Panc1 (cell line): ENCODE measurements around the gene ZBED4.

Experiments used
- POLR2AphosphoS5 ChIP-seq: IDR thresholded peaks from 2 replicates; pipeline ENCODE4 v1.6.1; 2012; ENCODE audit warnings: mild to moderate bottlenecking, low read depth, low read length, moderate library complexity
- SIN3A ChIP-seq: IDR thresholded peaks from 2 replicates; pipeline ENCODE4 v1.6.1; 2012; ENCODE audit warnings: low read depth, mild to moderate bottlenecking, low read length, moderate library complexity, borderline replicate concordance; ENCODE audit not compliant: insufficient read depth
- TF ChIP-seq, protein P1 (sequence below): fragments of 450-650 bp; IDR thresholded peaks from 2 replicates; pipeline ENCODE4 v1.5.1; 2017; ENCODE audit warnings: mild to moderate bottlenecking

DNA sequence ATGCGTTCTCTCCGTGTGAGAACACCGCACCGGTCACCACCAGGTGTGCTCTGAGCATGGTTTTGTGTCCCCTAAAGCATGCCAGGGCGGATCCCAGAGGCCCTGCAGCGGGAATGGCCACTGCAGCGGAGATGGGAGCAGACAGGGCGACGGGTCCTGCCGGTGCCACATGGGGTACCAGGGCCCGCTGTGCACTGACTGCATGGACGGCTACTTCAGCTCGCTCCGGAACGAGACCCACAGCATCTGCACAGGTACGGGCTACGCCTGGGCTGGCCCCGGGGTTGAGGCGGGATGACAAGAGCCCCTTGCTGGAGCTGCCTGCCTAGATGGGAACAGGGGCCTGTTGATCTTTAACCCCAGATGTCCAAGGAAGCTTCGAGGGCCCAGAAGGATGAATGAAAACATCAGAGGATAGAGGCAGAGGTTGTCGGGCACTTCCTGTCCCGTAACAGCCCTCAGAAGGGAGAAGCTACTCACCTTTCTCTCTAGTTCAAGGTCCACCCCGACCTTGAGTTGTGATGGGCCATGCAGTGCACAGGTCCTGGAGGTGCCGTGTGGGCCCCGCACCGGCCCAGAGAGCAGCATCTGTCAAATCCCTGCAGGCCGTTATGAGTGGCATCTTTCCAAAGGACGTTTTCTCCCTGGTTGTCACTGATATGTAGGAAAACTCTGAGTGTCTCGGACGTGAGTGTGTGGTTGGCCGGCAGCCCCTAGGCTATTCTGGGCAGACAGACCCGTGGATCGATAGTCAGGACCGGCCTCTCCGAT is 68.0 kb downstream of the ZBED4 start:
- TF ChIP-seq, protein P1, sequence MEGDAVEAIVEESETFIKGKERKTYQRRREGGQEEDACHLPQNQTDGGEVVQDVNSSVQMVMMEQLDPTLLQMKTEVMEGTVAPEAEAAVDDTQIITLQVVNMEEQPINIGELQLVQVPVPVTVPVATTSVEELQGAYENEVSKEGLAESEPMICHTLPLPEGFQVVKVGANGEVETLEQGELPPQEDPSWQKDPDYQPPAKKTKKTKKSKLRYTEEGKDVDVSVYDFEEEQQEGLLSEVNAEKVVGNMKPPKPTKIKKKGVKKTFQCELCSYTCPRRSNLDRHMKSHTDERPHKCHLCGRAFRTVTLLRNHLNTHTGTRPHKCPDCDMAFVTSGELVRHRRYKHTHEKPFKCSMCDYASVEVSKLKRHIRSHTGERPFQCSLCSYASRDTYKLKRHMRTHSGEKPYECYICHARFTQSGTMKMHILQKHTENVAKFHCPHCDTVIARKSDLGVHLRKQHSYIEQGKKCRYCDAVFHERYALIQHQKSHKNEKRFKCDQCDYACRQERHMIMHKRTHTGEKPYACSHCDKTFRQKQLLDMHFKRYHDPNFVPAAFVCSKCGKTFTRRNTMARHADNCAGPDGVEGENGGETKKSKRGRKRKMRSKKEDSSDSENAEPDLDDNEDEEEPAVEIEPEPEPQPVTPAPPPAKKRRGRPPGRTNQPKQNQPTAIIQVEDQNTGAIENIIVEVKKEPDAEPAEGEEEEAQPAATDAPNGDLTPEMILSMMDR, result no peak
- no peak for TF ChIP-seq POLR2AphosphoS5
- no peak for TF ChIP-seq SIN3A
